ENCODE measurements around the gene MYH11.

- TF ChIP-seq, protein P1, sequence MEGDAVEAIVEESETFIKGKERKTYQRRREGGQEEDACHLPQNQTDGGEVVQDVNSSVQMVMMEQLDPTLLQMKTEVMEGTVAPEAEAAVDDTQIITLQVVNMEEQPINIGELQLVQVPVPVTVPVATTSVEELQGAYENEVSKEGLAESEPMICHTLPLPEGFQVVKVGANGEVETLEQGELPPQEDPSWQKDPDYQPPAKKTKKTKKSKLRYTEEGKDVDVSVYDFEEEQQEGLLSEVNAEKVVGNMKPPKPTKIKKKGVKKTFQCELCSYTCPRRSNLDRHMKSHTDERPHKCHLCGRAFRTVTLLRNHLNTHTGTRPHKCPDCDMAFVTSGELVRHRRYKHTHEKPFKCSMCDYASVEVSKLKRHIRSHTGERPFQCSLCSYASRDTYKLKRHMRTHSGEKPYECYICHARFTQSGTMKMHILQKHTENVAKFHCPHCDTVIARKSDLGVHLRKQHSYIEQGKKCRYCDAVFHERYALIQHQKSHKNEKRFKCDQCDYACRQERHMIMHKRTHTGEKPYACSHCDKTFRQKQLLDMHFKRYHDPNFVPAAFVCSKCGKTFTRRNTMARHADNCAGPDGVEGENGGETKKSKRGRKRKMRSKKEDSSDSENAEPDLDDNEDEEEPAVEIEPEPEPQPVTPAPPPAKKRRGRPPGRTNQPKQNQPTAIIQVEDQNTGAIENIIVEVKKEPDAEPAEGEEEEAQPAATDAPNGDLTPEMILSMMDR (conservative IDR thresholded peaks at IDR 0.05; ENCODE audit: low read depth, low read length): no peak
- no peak for TF ChIP-seq EZH2 (IDR thresholded peaks at IDR 0.05; ENCODE audit: borderline replicate concordance, low read depth, low read length, poor library complexity, severe bottlenecking)
Measured at GRCh38 chr16:15846510-15846909, 10.3 kb downstream of the MYH11 start.

Measured in A673 (cell line).